Measurements from ENCODE around the gene RTN4.

Gene RTN4

DNA sequence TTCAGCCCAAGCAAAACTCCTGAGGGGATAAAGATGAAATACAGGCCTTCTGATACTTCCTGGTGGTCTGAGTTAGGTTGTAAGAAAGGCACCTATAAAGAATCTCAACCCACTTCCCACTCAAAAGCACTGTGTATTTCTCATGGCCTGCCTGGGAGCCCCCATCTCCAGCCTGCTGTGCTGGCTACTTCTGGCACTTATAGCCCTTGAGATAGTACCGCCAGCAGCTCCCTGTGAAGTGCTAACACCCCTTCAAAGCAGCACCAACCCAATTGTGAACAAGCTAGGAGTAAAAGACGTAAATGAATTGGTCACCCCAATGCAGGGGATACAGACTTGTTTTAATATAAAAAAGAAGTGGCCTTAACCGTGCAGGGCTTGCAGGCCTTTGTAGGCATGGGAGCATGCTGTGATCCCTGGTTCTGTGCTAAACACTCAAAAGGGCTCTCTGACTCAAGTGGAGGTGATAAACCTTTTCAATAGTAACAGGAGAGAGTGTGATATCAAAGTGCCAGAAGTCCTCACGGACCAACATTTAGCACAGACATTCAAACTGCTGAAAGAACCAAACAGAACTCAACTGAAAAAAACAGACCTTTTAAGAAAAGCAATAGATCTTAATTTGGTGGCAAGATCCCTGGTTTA, 80.8 kb downstream of the RTN4 start:
- DNase-seq (ENCODE audit: low spot score): no peak

- DNase-seq (ENCODE audit: low spot score): no peak
Observed at GRCh38 chr2:54968561-54969218, 81.6 kb downstream of the RTN4 start.

- no peak for DNase-seq (ENCODE audit: low spot score)
Observed at GRCh38 chr2:54967759-54968365, 82.4 kb downstream of the RTN4 start.

GRCh38 chr2:54967269-54967668, 83.0 kb downstream of the RTN4 start:
- no peak for DNase-seq (ENCODE audit: low spot score)

DNA sequence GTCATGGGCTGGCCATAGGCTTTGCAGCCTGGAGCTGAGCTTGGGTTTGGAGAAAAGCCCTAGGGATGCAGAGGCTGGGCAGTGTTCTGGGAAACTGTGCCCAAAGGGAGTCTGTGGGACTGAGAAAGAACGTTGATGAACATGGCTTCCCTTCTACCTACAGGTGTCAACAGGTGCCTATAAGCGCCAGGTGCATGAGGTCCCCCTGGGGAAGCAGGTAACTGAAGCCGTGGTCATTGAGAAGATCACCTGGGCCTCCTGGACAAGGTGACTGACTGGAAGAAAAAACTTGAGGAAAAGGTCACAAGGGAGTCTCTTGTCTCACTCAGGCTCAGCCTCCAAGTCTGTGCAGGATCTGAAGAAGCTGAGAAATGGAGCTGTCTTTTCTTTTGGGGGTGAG, 83.4 kb downstream of the RTN4 start:
- no peak for DNase-seq (ENCODE audit: low spot score)

DNA sequence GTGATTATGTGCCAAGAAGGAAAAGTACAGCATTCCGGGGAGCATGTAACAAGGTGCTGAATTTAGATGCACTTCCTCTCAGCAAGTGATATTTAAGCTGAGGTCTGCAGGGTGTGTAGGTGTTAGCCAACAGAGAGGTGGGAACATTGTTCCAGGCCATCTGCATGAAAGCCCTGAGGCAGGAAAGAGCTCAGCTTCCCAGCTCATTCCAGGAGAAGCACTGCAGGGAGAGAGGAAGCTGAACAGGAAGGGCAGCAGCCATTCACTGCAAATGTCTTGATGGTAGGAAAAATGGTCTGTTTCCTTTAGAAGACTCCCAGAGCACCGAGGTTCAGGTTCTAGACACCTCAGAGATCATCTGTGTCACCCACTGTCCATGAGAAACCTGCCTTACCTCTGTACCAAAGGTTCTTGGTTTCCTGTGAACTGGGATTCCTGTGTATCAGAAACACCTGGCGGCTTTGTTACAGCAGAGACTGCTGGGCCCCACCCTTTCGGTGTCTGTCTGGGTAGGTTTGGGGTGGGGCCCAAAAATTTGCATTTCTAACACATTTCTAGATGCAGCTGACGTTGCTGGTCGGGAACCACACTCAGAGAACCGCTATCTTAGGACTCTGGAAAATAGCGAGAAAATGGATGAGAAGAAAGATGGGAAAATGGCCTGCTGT, 84.0 kb downstream of the RTN4 start:
- DNase-seq (ENCODE audit: low spot score): no peak

DNA sequence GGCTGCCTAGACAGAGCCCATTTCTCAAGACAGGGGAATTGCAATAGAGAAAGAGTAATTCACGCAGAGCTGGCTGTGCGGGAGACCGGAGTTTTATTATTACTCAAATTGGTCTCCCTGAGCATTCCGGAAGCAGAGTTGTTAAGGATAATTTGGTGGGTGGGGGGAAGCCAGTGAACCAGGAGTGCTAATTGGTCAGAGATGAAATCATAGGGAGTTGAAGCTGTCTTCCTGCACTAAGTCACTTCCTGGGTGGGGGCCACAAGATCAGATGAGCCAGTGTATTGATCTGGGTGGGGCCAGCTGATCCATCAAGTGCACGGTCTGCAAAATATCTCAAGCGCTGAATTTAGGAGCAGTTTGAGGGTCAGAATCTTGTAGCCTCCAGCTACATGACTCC, 84.8 kb downstream of the RTN4 start:
- DNase-seq (ENCODE audit: low spot score): no peak

DNA sequence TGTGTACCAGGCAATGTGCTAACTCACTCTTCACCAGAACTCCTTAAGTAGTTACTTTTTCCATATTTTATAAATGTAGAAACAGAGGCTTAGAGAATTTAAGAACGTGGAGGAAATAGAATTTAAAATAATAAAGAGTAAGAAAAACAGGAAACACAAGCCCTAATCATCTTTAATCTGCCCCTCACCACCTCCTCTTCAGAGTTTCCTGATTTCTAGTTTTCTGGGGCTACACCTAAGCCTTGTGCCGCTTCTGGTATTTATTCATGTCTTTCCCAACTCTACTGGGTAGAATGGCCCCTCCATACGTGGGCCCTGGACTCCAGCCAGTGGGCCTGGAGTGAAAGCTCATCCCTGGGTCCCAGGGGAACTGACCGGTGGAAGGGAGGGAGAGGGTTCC, 85.4 kb downstream of the RTN4 start:
- no peak for DNase-seq (ENCODE audit: low spot score)

GRCh38 chr2:54964271-54964670, 86.0 kb downstream of the RTN4 start:
- peak; percentile 48 for DNase-seq (ENCODE audit: low spot score)

DNA sequence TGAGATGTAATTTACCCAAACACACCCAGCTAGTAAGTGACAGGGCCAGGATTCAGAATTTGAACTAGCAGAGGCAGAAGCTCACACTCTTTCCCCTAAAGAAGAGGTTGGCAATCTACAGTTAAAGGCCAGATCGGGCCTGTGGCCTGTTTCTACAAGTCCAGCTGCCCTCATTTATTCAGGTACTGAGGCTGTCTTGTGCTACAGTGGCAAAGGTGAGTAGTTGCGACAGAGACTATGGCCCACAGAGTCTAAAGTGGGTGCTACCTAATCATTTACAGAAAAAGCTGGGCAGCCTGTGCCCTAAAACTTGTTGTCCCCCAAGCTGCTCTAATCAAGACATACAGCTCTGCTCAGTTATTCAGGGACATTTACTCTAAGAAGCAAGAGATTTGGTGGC, 86.8 kb downstream of the RTN4 start:
- no peak for DNase-seq (ENCODE audit: low spot score)

- DNase-seq (ENCODE audit: low spot score): no peak
Observed at GRCh38 chr2:54962935-54963440, 87.3 kb downstream of the RTN4 start.

DNA sequence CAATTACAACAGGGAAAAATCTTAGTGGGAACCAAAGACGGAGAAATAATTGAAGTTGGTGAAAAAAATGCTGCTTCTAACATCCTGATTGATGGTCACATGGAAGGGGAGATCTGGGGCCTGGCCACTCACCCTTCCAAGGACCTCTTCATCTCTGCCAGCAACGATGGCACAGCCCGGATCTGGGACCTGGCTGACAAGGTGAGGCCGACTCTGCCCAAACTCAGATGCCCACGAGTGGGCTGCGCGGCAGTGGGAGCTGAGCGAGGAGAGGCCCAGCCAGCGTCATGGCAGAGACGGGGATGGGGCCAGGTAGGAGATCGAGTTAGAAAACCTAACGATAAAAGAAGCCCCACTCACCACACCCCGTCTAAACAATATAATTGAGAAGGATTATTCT, 87.7 kb downstream of the RTN4 start:
- DNase-seq (ENCODE audit: low spot score): no peak

DNA sequence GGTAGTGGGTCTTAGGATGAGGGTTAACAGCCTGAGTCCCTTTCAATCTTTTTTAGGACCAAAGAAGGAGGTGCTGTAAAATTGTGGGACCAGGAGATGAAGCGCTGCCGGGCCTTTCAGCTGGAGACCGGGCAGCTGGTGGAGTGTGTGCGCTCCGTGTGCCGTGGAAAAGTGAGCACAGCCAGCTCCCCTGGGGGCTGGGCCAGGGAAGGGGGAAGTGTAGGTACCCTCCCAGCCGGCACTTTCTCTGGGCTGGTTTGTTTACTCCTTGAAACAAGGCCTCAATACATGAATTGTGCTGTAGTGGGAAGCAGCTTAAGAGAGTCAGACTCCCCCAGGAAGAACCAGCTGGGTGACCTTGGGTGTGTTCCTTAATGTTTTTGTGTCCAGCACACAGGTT, 90.1 kb downstream of the RTN4 start:
- no peak for DNase-seq (ENCODE audit: low spot score)

GRCh38 chr2:54958717-54959371, 91.4 kb downstream of the RTN4 start:
- no peak for DNase-seq (ENCODE audit: low spot score)

- DNase-seq (ENCODE audit: low spot score): no peak
Observed at GRCh38 chr2:54957321-54957999, 92.8 kb downstream of the RTN4 start.

GRCh38 chr2:54956111-54956627, 94.1 kb downstream of the RTN4 start:
- peak; percentile 27 for DNase-seq (ENCODE audit: low spot score)

- DNase-seq (ENCODE audit: low spot score): peak; percentile 34
Observed at GRCh38 chr2:54955358-54956110, 94.7 kb downstream of the RTN4 start.

GRCh38 chr2:54954705-54955357, 95.4 kb downstream of the RTN4 start:
- DNase-seq (ENCODE audit: low spot score): no peak

GRCh38 chr2:54954158-54954557, 96.1 kb downstream of the RTN4 start:
- DNase-seq (ENCODE audit: low spot score): no peak

- no peak for DNase-seq (ENCODE audit: low spot score)
Observed at GRCh38 chr2:54952978-54953456, 97.2 kb downstream of the RTN4 start.

Data from kidney tubule cell (primary cell).